Measurements from ENCODE around the gene TNFRSF14. TPM values are rescaled to one million over a fixed set of nuclear protein-coding genes. Genes with fewer than 3 reads are reported as not detected.
A peak's percentile ranks its signal among the peaks of the same experiment; 100 is the strongest.

Gene TNFRSF14
- total RNA-seq, 1 donor from 2014 or later = 141 TPM

DNA sequence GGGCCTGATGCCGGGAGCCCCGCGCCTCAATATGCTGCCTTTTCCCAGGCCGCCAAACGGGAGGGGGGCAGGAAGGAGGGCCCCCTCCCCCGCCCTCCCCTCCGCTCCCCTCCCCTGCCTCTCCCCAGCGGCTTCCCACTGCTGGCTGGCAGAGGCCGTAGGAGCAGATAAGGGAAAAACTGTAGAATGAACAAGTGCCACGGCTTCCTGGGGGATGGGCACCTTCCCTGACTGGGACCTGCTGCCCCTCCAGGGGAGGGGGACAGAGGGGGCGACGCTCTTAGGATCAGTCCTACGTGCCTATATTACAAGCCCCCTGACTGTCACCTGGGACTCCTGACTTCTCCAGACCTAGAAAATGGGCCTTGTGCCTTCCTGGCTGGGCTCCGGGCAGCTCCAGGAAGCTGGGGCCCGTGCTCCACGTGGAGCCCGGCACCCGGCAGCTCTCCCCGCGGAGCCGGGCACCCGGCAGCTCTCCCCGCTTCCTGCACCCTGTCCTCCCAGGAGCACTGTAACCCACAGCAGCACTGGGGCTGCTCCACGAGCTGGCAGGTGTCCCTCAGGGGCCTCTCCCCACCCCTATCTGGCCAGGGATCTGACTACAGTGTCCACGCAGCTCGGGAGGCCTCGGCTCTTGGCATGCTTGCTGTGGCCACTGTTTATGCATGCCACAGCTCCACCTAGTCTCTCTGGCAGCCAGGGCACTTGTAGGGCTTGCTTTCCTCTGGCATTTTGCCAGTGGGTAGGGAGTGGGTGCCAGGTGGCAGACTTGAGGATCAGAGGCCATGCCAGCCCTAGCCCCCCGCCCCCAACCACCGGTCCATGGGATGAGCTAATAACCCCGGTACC, 25.4 kb upstream of the TNFRSF14 start:
- intact Hi-C loops (cut with DNase I) = no loop called here
- peak overlapping the region in 1 of 2 donors; percentile 3 for H3K27ac ChIP-seq

DNA sequence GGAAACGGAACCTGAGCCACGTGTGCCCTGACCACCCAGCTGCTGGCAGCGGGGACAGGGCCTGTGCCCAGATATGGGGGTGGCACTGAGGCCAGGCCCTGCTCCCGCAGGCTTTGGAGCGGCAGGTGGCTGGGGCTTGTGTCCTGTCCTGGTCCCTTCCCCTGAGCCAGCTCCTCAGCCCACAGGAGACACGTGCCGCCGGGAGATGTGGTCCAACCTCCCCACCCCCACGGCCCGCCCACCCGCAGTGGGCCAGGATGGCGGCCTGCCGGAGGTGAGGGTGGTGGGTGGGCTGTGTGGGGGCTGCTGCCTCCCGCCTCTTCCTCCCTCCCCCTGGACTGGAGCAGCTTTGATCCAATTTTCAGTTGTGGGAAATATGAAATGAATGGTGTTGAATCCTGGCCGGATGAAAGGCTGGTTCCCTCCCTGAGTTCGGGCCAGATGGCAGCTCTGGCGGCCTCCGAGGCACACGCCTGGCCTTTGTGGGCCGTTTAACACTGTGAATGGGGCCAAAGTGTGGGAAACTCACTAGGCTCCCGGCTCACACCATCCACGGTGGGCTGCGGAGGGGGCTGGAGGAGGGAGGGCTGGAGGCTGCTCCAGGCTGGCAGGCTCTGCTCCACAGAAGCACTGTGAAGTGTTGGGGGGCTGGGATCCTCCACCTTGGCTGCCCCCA, 23.5 kb upstream of the TNFRSF14 start:
- DNase-seq (ENCODE audit: low spot score in 2 of 2) = no peak
- no peaks in the 10 kb centered on the region for H3K36me3 ChIP-seq
- H3K4me3 ChIP-seq = no peak overlapping the region
- TF ChIP-seq, protein P1, sequence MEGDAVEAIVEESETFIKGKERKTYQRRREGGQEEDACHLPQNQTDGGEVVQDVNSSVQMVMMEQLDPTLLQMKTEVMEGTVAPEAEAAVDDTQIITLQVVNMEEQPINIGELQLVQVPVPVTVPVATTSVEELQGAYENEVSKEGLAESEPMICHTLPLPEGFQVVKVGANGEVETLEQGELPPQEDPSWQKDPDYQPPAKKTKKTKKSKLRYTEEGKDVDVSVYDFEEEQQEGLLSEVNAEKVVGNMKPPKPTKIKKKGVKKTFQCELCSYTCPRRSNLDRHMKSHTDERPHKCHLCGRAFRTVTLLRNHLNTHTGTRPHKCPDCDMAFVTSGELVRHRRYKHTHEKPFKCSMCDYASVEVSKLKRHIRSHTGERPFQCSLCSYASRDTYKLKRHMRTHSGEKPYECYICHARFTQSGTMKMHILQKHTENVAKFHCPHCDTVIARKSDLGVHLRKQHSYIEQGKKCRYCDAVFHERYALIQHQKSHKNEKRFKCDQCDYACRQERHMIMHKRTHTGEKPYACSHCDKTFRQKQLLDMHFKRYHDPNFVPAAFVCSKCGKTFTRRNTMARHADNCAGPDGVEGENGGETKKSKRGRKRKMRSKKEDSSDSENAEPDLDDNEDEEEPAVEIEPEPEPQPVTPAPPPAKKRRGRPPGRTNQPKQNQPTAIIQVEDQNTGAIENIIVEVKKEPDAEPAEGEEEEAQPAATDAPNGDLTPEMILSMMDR (IDR thresholded peaks at IDR 0.05) = no peak
- H3K9me3 ChIP-seq = no peaks in the 10 kb centered on the region
- H3K4me1 ChIP-seq = peaks cover 23 to 36% of the 10 kb centered on the region in 2 donors
- H3K27ac ChIP-seq = no peak overlapping the region
- H3K27me3 ChIP-seq = no peaks in the 10 kb centered on the region
- intact Hi-C loops (cut with DNase I) = no loop called here

More for the DNA sequence above, 25.4 kb upstream of the TNFRSF14 start:
- no peak for DNase-seq (ENCODE audit: low spot score in 2 of 2)
- Histone ChIP-seq H3K4me1 (peaks cover 30 to 47% of the 10 kb centered on the region in 2 donors), H3K9me3 (no peaks in the 10 kb centered on the region), H3K4me3 (peak overlapping the region; percentile 48 to 63), H3K27me3 (no peaks in the 10 kb centered on the region), H3K36me3 (no peaks in the 10 kb centered on the region)
- TF ChIP-seq, protein P1 (IDR thresholded peaks at IDR 0.05) = no peak

- Histone ChIP-seq H3K4me1 (peaks cover 17 to 28% of the 10 kb centered on the region in 2 donors), H3K9me3 (no peaks in the 10 kb centered on the region), H3K27ac (no peak overlapping the region), H3K27me3 (no peaks in the 10 kb centered on the region), H3K36me3 (no peaks in the 10 kb centered on the region), H3K4me3 (no peak overlapping the region)
- TF ChIP-seq, protein P1 (IDR thresholded peaks at IDR 0.05) = no peak
- intact Hi-C loops (cut with DNase I) = no loop called here
- no peak for DNase-seq (ENCODE audit: low spot score in 2 of 2)
Measured at GRCh38 chr1:2533365-2533764, 22.8 kb upstream of the TNFRSF14 start.

DNA sequence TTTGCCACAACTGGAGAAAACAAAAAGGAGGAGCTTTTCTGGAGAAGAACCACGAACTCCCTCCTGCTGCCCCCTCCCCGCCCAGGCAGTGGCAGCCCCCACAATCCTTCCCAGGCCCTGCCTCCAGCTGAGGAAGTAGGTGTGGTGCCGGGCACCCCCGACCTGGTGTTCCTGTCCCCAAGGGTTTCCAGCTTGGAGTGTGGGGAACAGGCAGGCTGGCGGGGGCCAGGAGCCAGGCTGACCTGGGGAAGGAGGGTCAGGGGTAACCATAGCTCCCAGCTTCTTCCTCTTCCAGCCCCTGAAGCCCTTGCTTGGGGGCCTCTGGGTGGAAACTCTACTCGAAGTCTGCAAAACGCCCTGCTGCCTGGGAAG, 21.9 kb upstream of the TNFRSF14 start:
- Histone ChIP-seq H3K36me3 (no peaks in the 10 kb centered on the region), H3K27ac (no peak overlapping the region), H3K9me3 (no peaks in the 10 kb centered on the region), H3K4me3 (no peak overlapping the region), H3K27me3 (no peaks in the 10 kb centered on the region), H3K4me1 (peaks cover 17 to 22% of the 10 kb centered on the region in 2 donors)
- intact Hi-C loops (cut with DNase I) = no loop called here
- DNase-seq (ENCODE audit: low spot score in 2 of 2) = no peak
- TF ChIP-seq, protein P1 (IDR thresholded peaks at IDR 0.05) = no peak

DNA sequence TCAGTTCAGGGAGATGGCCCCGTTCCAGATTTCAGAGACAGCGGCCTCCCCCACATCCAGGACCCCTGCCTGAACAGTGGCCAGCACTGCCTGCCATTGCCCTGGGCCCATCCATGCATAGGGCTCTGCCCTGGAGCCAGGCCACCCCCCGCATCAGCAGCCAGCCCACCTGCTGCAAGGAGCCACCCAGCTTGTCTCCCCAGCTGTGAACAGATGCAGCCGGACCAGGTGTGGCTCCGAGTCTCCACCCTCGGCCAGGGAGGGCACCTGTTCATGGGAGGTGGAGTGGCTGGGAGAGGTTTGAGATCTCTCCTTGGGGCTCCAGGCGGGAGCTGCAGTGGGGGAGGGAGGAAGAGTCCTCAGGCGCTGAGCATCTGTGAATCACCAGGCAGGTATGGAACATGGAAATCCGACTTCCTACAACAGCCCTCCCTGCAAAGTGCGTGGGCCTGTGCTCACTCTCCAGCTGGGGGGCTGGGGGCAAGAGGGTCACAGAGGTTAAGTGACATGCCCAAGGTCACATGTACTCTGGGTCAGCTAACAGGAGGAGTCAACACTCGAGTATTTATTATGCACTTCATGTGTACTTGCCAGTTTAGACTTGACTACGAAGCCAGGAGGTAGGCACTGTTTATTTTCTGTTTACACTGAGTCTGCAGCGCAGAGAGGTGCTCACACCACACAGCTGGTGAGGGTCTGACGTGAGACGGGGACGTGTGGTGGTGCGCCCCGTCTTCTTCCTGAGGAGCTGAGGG, 21.3 kb upstream of the TNFRSF14 start:
- Histone ChIP-seq H3K27ac (no peak overlapping the region), H3K36me3 (no peaks in the 10 kb centered on the region), H3K27me3 (no peaks in the 10 kb centered on the region), H3K4me3 (no peak overlapping the region), H3K9me3 (no peaks in the 10 kb centered on the region), H3K4me1 (peaks cover 14 to 20% of the 10 kb centered on the region in 2 donors)
- intact Hi-C loops (cut with DNase I) = no loop called here
- TF ChIP-seq, protein P1 (IDR thresholded peaks at IDR 0.05) = no peak
- no peak for DNase-seq (ENCODE audit: low spot score in 2 of 2)

All from ascending aorta (tissue), 2 donors.